KOPT-K1 (cell line): Measurements from ENCODE around the gene FZD7.

Experiments used
- H3K27ac ChIP-seq: fragments of 200-600 bp; sonication (generic); 2 replicates; pipeline ENCODE4 v1.5.1; 2016; ENCODE audit warnings: antibody characterized with exemption, mild to moderate bottlenecking, low read depth, low read length; ENCODE audit not compliant: poor library complexity, severe bottlenecking
- H3K36me3 ChIP-seq: fragments of 200-600 bp; sonication (generic); 2 replicates; pipeline ENCODE4 v1.5.1; 2017; ENCODE audit warnings: antibody characterized with exemption, mild to moderate bottlenecking, low read length, moderate library complexity; ENCODE audit not compliant: insufficient read depth
- H3K9me3 ChIP-seq: fragments of 200-600 bp; sonication (generic); 2 replicates; pipeline ENCODE4 v1.5.1; 2017; ENCODE audit warnings: antibody characterized with exemption, low read length, mild to moderate bottlenecking; ENCODE audit not compliant: insufficient read depth, poor library complexity, severe bottlenecking

The FZD7 gene

DNA sequence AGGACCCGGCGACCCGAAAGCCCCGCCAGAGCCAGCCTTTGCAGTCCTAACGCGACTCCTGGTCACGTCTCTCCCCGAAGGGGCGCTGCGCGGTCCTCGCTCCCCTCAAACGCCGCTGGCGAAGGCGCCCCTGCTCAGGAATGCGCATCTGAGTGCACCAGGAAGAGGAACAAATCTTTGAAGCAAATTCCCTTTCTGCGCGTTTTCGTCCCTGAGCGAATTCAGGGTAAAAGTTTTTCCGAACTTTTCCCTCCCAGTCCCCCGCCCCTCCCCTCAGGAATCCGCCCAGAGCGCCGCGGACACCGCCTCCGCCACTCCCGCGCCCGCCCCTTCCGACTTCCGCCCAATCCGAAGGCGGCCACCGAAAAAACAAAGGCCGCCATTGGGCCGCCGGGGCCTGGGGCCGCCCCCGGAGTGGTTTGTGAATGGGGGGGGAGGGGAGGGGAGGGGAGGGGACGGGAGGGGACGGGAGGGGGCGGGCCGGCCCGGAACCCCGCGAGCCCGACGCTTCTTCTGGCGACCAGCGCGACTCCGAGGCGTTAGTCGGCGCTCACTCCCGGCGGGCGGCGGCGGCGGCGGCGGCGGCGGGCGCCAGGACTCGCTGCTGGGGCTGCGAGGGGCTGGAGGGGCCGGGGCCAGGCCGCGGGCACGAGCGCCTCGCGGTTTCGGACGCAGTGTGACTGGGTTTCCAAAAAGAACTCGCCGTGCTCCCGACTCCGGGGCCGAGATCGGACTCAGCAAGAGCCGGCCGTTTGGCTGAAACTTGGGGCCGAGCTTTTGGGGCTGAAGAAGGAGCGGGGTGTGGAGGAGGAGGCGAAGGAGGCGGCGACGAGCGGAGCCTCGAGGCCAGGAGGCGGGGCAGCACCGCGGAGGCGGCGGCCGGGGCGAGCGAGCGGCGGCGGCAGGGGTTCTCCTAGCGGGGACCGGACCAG, at the start of gene FZD7:
TSS of gene FZD7 (plus strand) at position 539 of the 932 bp plus-strand sequence. CDS start 793 bp downstream, outside the sequence.
- no peaks in the 10 kb centered on the region for H3K9me3 ChIP-seq
- no peaks in the 10 kb centered on the region for H3K36me3 ChIP-seq
- H3K27ac ChIP-seq = no peak within 1 kb of the TSS

GRCh38 chr2:201984333-201984732, 49.3 kb upstream of the FZD7 start:
- no peaks in the 10 kb centered on the region for H3K36me3 ChIP-seq
- H3K27ac ChIP-seq = no peak overlapping the region
- H3K9me3 ChIP-seq = no peaks in the 10 kb centered on the region

DNA sequence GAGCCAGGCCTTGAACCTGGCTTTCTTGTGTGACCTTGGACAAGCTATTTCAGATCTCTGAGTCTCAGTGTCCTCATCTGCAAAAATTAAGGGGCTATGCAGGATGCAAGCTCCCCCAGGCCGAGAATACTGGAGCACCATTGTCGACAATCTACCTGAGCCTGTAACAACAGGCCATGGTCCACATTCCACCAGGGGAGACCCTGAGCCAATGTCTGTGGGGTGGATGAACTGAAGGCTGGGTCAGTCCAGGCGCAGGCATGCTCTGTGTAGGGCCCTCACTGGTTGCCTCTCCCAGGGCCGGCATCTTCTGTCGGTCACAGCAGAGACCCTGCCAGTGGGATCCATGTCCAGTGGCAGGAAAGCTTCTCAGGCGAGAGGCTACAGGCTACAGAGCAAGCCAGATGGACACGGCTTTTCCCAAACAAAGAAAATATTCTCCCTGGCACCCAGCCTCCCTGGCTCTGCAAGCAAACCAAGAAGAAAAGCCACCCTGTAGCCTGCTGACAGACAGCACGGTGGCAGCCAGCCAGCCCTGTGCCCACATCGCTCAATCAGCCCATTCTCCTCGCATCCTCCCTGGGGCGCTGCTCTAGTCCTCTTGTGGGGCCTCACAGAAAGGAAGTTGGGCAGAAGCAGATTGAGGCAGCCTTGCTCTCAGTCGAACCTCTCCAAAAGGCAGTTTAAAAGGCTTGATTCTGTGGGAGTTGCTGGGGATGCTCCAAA, 48.7 kb upstream of the FZD7 start:
- Histone ChIP-seq H3K36me3 (no peaks in the 10 kb centered on the region), H3K27ac (no peak overlapping the region), H3K9me3 (no peaks in the 10 kb centered on the region)

DNA sequence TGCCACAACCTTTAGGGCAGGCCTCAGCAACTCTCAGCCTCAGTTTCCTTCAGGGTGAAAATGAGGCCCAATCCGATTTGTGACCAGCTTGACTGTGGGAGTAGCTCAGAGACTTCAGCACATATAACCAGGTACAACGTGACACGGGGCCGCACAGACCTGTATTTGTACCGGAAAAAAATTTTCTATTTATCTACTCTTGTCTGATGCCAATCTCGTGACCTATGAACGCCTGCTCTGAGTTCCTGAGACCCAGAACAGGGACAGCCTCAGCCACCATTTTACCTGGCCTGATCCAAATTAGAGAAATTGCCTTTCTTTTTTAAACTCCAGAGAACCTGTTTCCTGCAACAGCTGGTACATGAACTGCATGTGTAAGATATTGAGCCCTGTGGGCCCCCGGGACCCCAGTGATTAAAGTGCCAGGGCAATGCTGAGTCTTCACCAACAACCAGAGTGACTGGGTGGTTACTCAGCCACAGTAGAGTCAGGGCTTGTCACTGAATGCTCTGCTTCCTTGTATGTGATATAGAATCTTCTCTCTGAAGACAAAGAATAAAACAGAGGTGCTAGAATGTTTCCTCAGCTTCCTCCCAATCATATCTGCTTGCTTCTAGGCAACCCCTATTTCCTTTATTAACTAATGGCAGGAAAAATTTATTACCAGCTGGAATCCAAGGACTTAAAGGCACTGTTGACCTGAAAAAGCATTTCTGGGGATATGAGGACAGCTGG, 47.8 kb upstream of the FZD7 start:
- no peak overlapping the region for H3K27ac ChIP-seq

GRCh38 chr2:201986463-201986735, 47.3 kb upstream of the FZD7 start:
- Histone ChIP-seq H3K27ac (no peak overlapping the region), H3K36me3 (no peaks in the 10 kb centered on the region), H3K9me3 (no peaks in the 10 kb centered on the region)

More for the DNA sequence above, 47.8 kb upstream of the FZD7 start:
- Histone ChIP-seq H3K36me3 (no peaks in the 10 kb centered on the region), H3K9me3 (no peaks in the 10 kb centered on the region)

DNA sequence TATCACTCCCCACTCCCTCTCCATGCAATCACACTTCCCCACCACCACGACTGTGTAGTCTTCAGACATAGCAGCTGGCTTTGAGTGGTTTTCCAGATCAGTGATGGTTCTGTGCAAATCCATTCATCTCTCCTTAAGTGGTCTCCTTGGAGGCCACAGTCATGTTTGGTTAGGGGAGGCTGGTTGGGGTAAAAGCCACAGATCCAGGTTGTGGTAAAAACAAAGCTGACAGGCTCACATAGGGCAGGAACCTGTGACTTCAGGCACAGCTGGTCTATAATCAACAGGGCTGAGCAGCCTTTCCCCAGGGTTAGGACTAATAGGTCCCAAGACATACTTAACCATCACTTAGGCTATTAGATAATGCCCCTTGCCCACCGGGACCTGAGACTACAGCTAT, 46.2 kb upstream of the FZD7 start:
- Histone ChIP-seq H3K36me3 (no peaks in the 10 kb centered on the region), H3K27ac (no peak overlapping the region), H3K9me3 (no peaks in the 10 kb centered on the region)

DNA sequence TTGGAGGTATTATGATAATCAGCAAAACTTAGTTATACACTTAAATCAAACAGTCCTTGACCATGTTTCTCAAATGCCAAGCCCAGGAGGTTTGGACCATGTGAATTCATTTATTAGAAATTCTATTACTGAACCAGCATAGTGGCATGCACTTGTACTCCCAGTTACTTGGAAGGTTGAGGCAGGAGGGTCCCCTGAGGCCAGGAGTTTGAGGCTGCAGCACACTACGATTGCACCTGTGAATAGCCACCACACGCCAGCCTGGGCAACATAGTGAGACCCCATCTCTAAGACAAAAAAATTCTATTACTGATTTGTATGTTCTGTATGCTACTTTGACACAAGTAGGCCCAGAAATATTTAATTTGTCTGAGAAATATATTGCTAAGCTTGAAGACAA, 43.6 kb upstream of the FZD7 start:
- Histone ChIP-seq H3K36me3 (no peaks in the 10 kb centered on the region), H3K9me3 (no peaks in the 10 kb centered on the region), H3K27ac (no peak overlapping the region)

DNA sequence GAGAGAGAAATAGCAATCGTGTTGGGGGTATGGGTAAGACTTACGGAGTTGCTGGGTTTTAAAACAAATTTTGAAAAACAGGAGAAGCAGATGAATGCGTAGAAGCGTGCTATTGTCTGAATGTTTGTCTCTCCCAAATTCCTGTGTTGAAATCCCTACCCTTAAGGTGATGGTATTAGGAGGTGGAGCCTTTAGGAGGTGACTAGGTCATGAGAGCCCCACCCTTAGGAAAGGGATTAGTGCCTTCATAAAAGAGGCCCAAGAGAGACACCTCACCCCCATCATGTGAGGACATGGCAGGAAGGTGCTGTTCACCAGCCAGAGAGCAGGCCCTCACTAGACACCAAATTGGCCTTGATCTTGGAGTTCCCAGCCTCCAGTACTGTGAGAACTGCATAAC, 40.7 kb upstream of the FZD7 start:
- Histone ChIP-seq H3K36me3 (no peaks in the 10 kb centered on the region), H3K27ac (no peak overlapping the region), H3K9me3 (no peaks in the 10 kb centered on the region)

DNA sequence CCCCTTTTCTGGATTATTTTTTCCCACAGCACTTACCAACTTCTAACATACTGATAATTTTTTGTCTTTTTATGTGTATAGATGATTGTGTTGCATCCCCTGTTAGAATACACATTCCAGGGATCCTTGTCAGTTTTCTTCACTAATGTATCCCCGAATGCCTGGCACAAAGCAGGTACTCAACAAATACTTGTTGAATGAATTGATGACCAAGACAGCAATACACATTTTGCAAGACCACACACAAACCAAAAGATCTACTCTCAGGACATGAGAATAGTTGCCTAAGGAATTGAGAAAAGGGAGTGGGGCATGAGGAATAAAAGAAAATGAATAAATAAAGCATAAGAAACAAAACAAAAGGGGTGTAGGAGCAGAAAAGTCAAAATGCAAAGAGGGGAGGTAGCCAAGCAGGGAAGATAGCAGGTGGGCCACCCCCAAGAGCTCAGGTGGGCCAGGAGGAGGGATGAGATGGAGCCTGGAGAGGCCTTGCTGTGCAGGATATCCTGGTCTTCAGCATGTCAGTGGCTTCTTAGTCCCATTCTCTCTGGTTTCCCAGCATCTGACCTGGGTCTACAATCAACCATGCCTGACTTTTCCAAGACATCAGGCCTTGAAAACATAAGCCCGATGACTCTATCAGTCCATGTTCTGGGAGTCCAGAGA, 38.5 kb upstream of the FZD7 start:
- no peaks in the 10 kb centered on the region for H3K9me3 ChIP-seq
- H3K36me3 ChIP-seq = no peaks in the 10 kb centered on the region
- no peak overlapping the region for H3K27ac ChIP-seq

DNA sequence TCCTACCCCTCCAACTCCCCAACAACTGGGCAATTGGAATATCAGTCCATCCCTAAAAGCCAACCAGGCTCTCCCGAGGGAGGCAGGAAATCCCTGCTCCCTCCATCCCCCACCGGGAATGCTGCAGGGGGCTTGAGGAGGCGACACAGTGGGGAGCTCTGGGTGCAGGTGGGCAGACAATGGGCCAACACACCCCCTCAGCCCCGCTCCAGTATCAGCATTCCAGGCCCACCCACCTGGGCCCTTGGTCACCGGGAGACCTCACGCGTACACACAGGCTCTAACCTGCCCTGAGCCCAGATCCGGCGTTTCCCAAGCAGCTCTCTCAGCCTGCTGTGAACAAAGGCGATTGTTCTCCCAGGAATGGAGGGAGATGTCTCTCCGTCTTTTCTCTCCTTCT, 37.6 kb upstream of the FZD7 start:
- Histone ChIP-seq H3K9me3 (no peaks in the 10 kb centered on the region), H3K27ac (no peak overlapping the region), H3K36me3 (no peaks in the 10 kb centered on the region)

DNA sequence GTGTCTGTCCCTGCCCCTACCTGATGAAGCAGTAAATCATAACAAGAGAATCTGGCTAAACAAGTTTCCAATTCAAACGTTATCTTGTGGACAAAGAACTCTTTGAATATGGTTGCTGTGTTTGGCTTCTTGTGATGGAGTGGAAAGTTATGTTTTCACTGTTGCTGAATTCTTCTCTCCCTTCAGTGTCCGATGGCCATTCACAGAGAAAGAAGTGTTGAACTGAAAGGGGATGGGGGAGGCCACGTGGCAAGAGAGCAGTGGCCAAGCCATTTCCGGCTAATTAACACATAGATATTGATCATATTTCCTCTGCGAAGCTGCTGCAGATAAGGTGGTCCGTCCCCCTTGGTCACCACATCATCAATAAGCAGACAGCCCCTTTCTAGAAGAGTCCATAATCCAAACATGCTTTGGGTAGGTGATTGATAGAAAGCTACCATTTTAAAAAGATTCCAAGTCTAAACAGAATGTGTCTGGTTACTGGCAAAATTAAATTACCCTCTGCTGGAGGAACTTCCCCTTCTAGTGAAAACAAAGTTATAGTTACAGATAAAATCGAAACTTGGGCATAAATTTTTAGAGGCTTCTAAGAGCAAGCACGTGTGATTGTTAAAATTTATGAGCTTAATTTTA, 36.9 kb upstream of the FZD7 start:
- no peaks in the 10 kb centered on the region for H3K9me3 ChIP-seq
- H3K27ac ChIP-seq = no peak overlapping the region
- no peaks in the 10 kb centered on the region for H3K36me3 ChIP-seq

DNA sequence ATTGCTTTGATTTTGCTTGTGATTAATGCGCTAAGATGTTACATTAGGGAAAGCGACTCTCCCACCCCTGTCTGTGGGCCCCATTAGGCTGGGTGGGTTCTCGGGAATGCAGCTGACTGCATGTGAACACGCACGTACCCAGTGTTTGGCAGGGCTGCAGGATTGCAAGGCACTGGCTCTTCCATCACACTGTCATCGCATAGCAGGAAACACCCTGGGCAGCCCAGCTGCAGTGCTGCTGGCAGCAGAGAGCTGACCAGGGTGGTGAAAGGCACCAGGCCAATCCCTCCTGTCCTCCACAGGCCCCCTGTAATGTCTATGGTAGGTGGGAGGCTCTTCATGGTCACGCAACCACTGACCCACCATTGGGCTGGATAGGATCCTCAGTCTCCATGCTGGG, 34.4 kb upstream of the FZD7 start:
- H3K36me3 ChIP-seq = no peaks in the 10 kb centered on the region
- H3K27ac ChIP-seq = no peak overlapping the region
- H3K9me3 ChIP-seq = no peaks in the 10 kb centered on the region

DNA sequence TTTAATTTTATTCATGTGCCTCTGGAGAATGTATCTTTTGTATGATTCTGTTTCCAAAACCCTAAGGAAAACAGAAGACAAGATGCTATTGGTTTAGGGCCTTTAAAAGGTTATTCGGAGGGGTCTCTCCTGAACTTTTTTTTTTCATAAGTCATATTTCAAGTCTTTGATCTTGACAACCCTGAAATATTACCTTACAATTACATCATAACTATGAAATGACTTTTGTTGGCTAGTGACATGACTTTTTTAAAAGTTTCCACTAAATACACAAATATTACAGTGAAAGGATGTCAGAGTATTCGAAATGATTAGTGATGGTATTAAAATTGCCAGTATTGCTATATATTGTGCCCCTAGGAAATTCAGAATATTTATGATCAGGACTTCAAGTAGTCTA, 31.8 kb upstream of the FZD7 start:
- Histone ChIP-seq H3K9me3 (no peaks in the 10 kb centered on the region), H3K36me3 (no peaks in the 10 kb centered on the region), H3K27ac (no peak overlapping the region)

DNA sequence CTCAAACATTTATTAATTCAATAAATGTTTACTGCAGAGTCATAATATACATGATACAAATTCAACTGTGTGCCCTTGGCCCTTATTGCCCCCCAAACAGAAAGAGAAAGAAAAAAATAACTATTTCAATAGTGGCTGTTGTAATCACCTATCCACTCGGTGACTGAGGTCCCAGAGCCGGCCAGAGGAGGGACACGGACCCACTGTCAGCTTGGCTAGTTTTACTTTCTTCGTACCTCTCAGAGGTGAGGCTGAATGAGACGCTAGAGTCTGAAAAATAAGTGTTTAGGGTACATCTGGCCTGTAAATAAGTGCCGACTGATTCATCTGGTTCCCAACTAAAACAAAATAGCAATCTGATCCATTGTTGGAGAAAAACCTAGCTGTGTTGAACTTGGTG, 31.3 kb upstream of the FZD7 start:
- no peak overlapping the region for H3K27ac ChIP-seq
- H3K9me3 ChIP-seq = no peaks in the 10 kb centered on the region
- no peaks in the 10 kb centered on the region for H3K36me3 ChIP-seq
